ENCODE data around the gene BIK. TPM values are rescaled to one million over a fixed set of nuclear protein-coding genes. Genes with fewer than 3 reads are reported as not detected.

Gene BIK
- total and polyA plus RNA-seq, 2 experiments from 2014 or later, result 9.6 to 9.8 TPM

GRCh38 chr22:43092085-43092484, 18.5 kb upstream of the BIK start (continued):
- TF ChIP-seq CTCF (conservative IDR thresholded peaks at IDR 0.05; ENCODE audit: low read depth in 2 of 2) (no peak), EZH2 (IDR thresholded peaks at IDR 0.05; ENCODE audit: low read depth, unreplicated experiment) (no peak), ZNF462 (CRISPR knock-in tag; IDR thresholded peaks at IDR 0.05) (no peak), POLR2AphosphoS5 (IDR thresholded peaks at IDR 0.05; ENCODE audit: low read depth) (no peak), ZNF114 (CRISPR knock-in tag; IDR thresholded peaks at IDR 0.05) (no peak), STAT1 (IDR thresholded peaks at IDR 0.05; ENCODE audit: unreplicated experiment) (no peak)

- ATAC-seq (peak; percentile 12), DNase-seq (ENCODE audit: low spot score) (no peak)
- H3K9me3 Mint-ChIP-seq, result peaks cover 23% of the 10 kb centered on the region
- H3K9me2 ChIP-seq (ENCODE audit: insufficient read depth), result no peaks in the 10 kb centered on the region
- H3K27me3 ChIP-seq (ENCODE audit: insufficient read depth), result no peaks in the 10 kb centered on the region
- no peak overlapping the region for H3K27ac Mint-ChIP-seq
- H3K36me3 ChIP-seq (ENCODE audit: insufficient read depth), result no peaks in the 10 kb centered on the region
- peaks cover 4% of the 10 kb centered on the region for H3K27me3 Mint-ChIP-seq (ENCODE audit: insufficient read depth, low read depth, poor library complexity)
- H2AFZ ChIP-seq, result no peak overlapping the region
- H3K27ac ChIP-seq (ENCODE audit: low read depth), result no peak overlapping the region
- peaks cover 11% of the 10 kb centered on the region for H3K36me3 Mint-ChIP-seq (ENCODE audit: low read depth)
- no peaks in the 10 kb centered on the region for H3K79me2 ChIP-seq (replicated peaks; ENCODE audit: insufficient read depth)
- no peak overlapping the region for H3K4me3 ChIP-seq
- H3K4me1 Mint-ChIP-seq, result no peaks in the 10 kb centered on the region
- no peaks in the 10 kb centered on the region for H4K20me1 ChIP-seq (replicated peaks; ENCODE audit: insufficient read depth)
- no peaks in the 10 kb centered on the region for H3K4me1 ChIP-seq (ENCODE audit: insufficient read depth)
- 0 out of 2 replicates have a peak, but pooled peaks cover 5% of the 10 kb centered on the region for H3F3A ChIP-seq (replicated peaks; ENCODE audit: low read depth)
- no peak overlapping the region for H3K4me3 Mint-ChIP-seq
- H3K4me2 ChIP-seq, result no peak overlapping the region
- no peak for TF ChIP-seq ETS1 (IDR thresholded peaks at IDR 0.05)
- no peak for TF ChIP-seq REST (IDR thresholded peaks at IDR 0.05; ENCODE audit: unreplicated experiment)
- peak in 1 of 2 experiments; percentile 19; a peak in 1 of 4 replicates for TF ChIP-seq CTCF (conservative IDR thresholded peaks at IDR 0.05; ENCODE audit: low read depth in 2 of 2)
These were observed 16.5 kb upstream of the BIK start for GRCh38 chr22:43094085-43094484.
